GM12801 (cell line): ENCODE data around the gene KRTAP4-12.

ENCODE experiments used
- CTCF ChIP-seq: IDR thresholded peaks from one replicate; pipeline ENCODE4 v1.5.1; 2011; ENCODE audit warnings: control low read depth; ENCODE audit not compliant: insufficient read length; ENCODE audit errors: extremely low read depth

KRTAP4-12 gene

GRCh38 chr17:41150026-41150425 lies 26.0 kb upstream of the KRTAP4-12 start:
- no peak for TF ChIP-seq CTCF

DNA sequence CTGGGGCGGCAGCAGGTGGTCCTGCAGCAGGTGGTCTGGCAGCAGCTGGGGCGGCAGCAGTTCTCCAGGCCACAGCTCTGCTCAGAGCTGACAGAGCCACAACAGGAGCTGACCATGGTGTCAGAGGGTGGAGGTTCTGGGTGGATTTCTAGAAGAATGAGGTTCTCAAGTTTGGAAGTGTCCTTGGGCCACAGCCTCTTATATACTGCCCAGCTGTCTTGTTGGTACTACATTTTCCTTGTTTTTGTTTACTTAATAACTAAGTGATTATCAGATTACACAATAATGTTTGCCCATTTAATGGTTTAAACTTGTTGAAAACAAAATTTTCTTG lies 25.6 kb upstream of the KRTAP4-12 start, which contains the start of gene KRTAP4-5:
TSS of gene KRTAP4-5 (minus strand) at position 174 of the 334 bp plus-strand sequence. CDS start at position 116, 58 bp downstream.
- TF ChIP-seq CTCF: no peak

DNA sequence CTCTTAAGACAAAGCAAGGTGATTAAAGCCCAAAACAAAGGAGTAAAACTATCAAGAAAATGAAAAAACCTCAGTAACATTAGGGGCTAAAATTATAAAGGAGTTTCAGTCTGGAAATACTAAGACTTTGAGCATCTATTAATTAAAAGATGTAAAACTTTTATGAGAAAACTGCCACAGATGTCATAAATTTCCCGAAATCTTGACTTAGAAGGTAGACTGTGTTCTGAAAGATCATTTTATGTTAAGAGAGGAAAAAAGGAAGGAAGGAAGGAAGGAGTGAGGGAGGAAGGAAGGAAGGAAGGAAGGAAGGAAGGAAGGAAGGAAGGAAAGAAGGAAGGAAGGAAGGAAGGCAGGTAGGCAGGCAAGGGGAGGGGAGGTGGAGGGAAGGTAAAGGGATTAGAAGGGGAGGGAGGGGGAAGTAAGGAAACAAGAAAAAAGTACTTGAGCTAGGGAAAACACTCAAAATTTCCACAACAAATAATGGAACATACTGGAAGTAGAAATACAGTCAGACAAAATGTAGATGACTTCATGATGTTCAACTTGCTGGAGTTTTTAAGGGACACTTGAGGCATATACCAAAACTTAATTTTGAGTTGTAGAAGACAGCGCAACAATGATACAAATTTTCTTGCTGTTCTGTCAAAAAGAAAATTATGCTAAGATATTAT lies 23.7 kb upstream of the KRTAP4-12 start:
- TF ChIP-seq CTCF: no peak

- TF ChIP-seq CTCF: no peak
Measured at GRCh38 chr17:41145261-41145660, 21.3 kb upstream of the KRTAP4-12 start.

GRCh38 chr17:41144846-41145245 lies 20.9 kb upstream of the KRTAP4-12 start:
- no peak for TF ChIP-seq CTCF

GRCh38 chr17:41141361-41141760 lies 17.4 kb upstream of the KRTAP4-12 start:
- no peak for TF ChIP-seq CTCF

DNA sequence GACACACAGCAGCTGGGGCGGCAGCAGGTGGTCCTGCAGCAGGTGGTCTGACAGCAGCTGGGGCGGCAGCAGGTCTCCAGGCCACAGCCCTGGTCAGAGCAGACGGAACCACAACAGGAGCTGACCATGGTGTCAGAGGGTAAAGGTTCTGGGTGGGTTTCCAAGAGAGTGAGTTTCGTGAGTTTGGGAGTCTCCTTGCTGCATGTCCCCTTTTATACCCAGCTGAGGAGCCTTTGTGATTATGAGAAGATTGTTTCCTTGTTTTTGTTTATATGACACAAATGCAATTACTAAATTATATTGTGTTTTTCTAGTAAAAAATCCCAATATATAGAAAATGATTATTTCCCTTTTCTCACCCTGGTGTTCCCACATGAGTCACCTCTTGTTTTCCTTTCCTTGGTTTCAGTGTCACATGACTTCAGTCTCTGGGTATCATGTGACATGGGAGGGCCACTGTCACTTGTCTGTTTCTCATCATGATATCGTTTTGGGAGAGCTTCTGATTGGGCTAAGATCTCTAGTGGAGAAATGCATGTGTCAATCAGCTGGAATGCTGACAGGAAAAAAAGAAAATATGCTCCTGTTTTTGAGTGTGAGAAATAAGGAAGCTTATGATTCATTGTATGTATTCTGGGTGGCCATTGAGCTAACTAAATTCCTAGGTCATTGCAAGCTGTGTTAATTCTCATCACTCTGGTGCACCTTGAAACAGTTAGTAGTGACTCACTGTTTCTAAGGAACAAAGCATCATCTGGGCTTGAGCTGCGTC lies 16.6 kb upstream of the KRTAP4-12 start, which contains the start of gene KRTAP4-6:
TSS of gene KRTAP4-6 (minus strand) at position 185 of the 772 bp plus-strand sequence. CDS start at position 128, 57 bp downstream.
- TF ChIP-seq CTCF: no peak
